Sigmoid colon (tissue), 4 donors: ENCODE results near the gene SNCB.

Experiments
- CTCF ChIP-seq, 4 experiments: fragments of 450-650 bp in 3 of 4; fragments of 200-600 bp in 1 of 4; IDR thresholded peaks; one replicate each; pipeline ENCODE4 v1.5.1; 2016 to 2019; ENCODE audit warnings: antibody characterized with exemption in 4 of 4, mild to moderate bottlenecking in 3 of 4, moderate library complexity in 2 of 4
- EP300 ChIP-seq, 4 donors: sonication (generic); formaldehyde crosslinking; IDR thresholded peaks; one replicate each; pipeline ENCODE4 v1.6.1; 2017; ENCODE audit warnings: antibody characterized with exemption in 4 of 4
- POLR2AphosphoS5 ChIP-seq, 4 donors: sonication (generic); formaldehyde crosslinking; IDR thresholded peaks; one replicate each; pipeline ENCODE4 v1.6.1; 2017; ENCODE audit warnings: antibody characterized with exemption in 4 of 4

GRCh38 chr5:176664479-176664878 lies 34.1 kb upstream of the SNCB start:
- TF ChIP-seq POLR2AphosphoS5 (IDR thresholded peaks at IDR 0.05): no peak
- TF ChIP-seq CTCF (IDR thresholded peaks at IDR 0.05): no peak
- no peak for TF ChIP-seq EP300 (IDR thresholded peaks at IDR 0.05)
